ENCODE data around the gene RFC2.
"Not testable (repeated sequence)": the region's sequence is repeated elsewhere in the genome, so short reads cannot be mapped to it uniquely, and the experiment has no call there.

RFC2 gene

GRCh38 chr7:74246497-74246896 is 7.7 kb downstream of the RFC2 start:
- DNase-seq: no peak

GRCh38 chr7:74242122-74242443 is 12.1 kb downstream of the RFC2 start:
- DNase-seq: no peak

GRCh38 chr7:74240482-74240881 is 13.7 kb downstream of the RFC2 start:
- no peak for DNase-seq

GRCh38 chr7:74236284-74236683 is 17.9 kb downstream of the RFC2 start:
- DNase-seq: no peak

- DNase-seq: no peak
Observed at GRCh38 chr7:74235518-74236268, 18.5 kb downstream of the RFC2 start.

- no peak for DNase-seq
Observed at GRCh38 chr7:74233655-74234285, 20.4 kb downstream of the RFC2 start.

- DNase-seq: no peak
Observed at GRCh38 chr7:74231232-74231590, 23.0 kb downstream of the RFC2 start.

GRCh38 chr7:74230446-74231231 is 23.6 kb downstream of the RFC2 start:
- no peak for DNase-seq

- DNase-seq: no peak
Observed at GRCh38 chr7:74228951-74229900, 25.0 kb downstream of the RFC2 start.

- no peak for DNase-seq
Observed at GRCh38 chr7:74226633-74227032, 27.6 kb downstream of the RFC2 start.

- DNase-seq: no peak
Observed at GRCh38 chr7:74225400-74225799, 28.8 kb downstream of the RFC2 start.

- not testable (repeated sequence) for DNase-seq
Observed at GRCh38 chr7:74224907-74225306, 29.3 kb downstream of the RFC2 start.

- DNase-seq: no peak
Observed at GRCh38 chr7:74224511-74224832, 29.7 kb downstream of the RFC2 start.

GRCh38 chr7:74223711-74224510 is 30.3 kb downstream of the RFC2 start:
- DNase-seq: no peak

GRCh38 chr7:74222851-74223710 is 31.1 kb downstream of the RFC2 start:
- DNase-seq: no peak

- no peak for DNase-seq
Observed at GRCh38 chr7:74221713-74222112, 32.5 kb downstream of the RFC2 start.

GRCh38 chr7:74220229-74220628 is 34.0 kb downstream of the RFC2 start:
- no peak for DNase-seq

- no peak for DNase-seq
Observed at GRCh38 chr7:74219416-74219815, 34.8 kb downstream of the RFC2 start.

GRCh38 chr7:74218343-74218698 is 35.9 kb downstream of the RFC2 start:
- no peak for DNase-seq

- no peak for DNase-seq
Observed at GRCh38 chr7:74217455-74218342, 36.5 kb downstream of the RFC2 start.

Measured in right forelimb (tissue), 1 donor.